GM11168 (cell line): ENCODE data around the gene NFIB.

ENCODE experiments used
- in situ Hi-C: fragments of 300-500 bp; cut with MboI; formaldehyde crosslinking; loops from one replicate; pipeline ENCODE4 v1.12.0; 2022; ENCODE audit warnings: low sequenced_read_pairs; ENCODE audit not compliant: unreplicated experiment

NFIB gene

GRCh38 chr9:14094491-14094890 lies 219.4 kb downstream of the NFIB start:
- in situ Hi-C loops = no loop called here

GRCh38 chr9:14092344-14092743 lies 221.6 kb downstream of the NFIB start:
- in situ Hi-C loops = no loop called here

DNA sequence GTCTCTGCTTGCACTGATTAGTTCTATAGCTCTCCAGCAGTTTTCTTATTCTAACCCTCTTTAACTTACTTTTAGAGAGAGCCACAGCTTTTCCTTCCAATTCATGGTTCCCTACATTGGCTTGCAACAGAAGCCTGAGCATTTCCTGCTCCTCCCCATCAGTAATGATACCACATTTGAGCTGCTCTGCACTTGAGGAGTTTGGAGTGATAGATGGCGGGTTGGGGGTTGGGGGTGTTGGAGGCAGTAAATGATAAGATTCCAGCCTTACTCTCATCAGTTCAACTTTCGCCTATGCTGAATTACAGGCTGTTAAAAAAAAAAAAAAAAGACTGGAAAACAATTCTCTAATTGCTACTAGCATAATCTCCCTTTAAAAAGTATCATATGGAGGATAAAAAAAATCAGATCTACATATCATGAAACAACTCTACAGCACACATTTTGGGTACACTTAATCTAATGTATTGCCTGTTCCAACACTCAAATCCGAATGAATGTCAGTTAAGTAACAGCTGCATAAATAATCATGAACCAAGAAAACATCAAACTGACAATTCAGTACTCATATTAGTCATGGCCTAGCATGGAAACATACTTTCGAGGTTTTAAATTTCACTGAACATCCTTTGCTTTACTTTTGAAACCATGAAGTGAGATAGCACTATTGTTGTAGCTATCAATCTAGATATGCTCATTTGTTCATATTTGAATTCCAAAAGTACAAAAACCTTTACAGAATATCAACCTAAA lies 224.7 kb downstream of the NFIB start:
- in situ Hi-C loops = no loop called here

DNA sequence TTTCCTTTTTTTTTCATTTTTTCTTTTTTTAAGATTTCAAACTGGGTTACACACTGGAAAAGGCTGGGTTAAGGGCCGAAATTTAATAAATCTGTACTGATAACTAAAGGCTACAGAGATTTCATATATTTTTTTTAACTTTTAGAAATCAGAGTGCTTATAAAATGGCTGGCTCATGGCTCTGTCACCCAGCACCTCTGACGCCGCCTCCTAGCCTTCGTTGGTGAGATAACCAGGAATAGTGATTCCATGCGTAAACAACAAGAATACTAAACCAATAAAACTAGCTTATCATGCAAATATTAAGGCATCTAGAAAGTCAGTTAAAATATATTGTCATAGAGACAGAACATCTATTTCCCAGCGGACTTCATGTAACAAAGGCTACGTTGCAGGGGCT lies 226.4 kb downstream of the NFIB start:
- in situ Hi-C loops = no loop called here

DNA sequence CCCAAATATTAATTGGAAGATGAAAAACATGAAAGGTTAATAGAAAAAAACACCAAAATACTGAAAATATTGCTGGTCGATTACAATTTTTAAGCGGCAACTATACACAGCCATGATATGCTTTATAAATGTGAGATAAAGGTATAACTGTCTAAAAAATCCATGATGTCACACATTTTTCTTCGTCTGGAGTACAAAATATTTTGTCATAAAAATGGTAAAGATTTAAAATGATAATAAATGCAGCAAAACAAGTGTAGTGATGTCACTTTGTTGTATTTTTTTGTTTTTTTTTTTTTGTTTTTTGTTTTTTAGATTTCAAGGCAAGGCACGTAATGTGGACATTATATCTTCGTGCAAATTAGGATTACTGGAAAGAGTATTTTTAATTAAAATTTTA lies 227.4 kb downstream of the NFIB start:
- in situ Hi-C loops = no loop called here

DNA sequence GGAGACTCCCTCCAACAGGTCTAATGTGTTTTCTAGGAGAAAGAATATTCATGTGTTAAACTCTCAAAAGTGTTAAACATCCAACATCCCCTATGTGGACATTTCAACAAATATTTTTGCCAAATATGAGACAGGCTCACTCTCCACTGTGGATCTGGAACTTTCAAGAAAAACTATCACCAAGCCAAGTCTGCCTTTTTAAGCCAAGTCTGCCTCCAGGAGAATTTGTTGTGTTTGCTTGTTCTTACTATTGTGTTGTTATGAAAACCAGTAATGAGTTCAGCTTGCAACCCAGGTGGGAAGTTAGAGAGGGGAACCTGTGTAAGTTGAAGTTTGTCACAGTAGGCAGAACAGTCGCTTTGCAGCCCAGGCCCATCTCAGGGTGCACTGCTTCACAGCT lies 228.1 kb downstream of the NFIB start:
- in situ Hi-C loops = no loop called here

DNA sequence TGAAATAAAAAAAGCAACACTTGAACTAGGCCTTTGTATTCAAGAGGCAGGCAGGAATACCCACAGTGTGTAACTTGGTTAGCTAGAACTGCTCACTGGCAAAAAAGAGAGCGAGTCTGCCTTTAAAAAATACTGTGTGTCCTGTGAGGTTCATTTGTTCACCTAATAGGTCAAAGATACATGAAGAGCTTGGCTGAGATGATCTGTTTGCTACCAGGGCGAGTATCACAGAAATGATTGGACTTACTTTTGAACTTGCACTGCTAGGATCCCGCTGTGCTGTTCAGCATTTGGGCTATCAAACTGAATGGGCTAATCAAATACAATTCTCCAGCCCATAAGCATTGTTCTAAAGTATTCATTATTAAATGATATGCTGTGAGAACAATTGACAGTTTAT lies 229.1 kb downstream of the NFIB start:
- in situ Hi-C loops = no loop called here

DNA sequence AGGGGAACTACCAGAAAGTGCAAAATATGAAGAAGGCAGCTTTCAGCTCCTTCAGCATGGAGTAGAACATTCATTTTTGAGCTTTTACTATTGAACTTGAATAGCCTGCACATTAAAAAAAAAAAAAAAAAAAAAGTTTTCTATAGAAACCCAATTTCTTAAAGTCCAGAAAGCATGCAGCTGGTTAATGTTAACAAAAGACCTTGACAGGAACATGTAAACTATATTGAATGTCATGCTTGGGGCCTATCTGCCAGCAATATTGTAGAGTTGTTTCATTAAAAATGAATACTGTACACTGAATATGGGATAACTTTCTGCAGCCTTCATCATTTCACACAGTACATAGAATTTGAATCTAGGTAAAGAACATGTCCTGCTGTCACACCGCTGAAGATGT lies 230.6 kb downstream of the NFIB start:
- in situ Hi-C loops = no loop called here

GRCh38 chr9:14082732-14083131 lies 231.2 kb downstream of the NFIB start:
- in situ Hi-C loops = no loop called here

GRCh38 chr9:14081745-14082144 lies 232.2 kb downstream of the NFIB start:
- in situ Hi-C loops = no loop called here

GRCh38 chr9:14080959-14081542 lies 232.9 kb downstream of the NFIB start:
- in situ Hi-C loops = no loop called here

DNA sequence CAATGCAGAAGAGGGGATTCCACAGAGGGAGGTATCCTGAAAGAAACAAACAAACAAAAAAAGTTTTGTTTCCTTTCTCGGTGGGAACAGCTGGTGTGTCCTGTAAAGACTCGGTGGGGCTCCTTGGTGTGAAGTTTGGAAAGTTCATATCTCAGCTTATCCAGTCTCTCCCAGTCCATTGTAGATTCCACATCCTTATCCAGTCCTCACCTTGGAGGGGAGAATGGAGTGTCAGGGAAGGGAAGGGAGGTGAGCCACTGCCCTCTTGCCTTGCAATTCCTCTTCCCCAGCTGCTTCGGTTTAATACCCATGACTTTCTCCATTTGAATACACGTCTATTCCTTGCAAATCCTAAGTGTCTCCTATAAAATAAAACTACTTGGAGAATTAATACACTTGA lies 234.5 kb downstream of the NFIB start:
- in situ Hi-C loops = no loop called here

GRCh38 chr9:14077672-14078071 lies 236.3 kb downstream of the NFIB start:
- in situ Hi-C loops = no loop called here

DNA sequence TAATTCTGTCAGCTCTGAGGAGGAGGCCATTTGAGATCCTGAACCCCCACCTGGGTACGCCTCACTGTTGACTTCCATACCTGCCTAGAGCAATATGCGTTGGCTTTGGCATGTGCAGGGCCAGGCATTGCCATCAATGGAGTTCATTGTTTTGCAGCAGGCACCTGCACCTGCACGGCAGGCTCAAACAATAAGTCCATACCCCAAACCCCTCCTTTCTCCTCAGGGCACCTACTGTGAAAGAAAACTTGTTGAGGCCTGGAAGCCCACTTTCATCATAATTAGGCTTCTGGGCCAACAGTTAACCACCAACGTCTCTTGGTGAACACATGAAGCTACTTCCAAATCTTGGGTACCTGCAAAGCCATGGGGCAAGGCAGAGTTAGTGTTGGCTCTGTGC lies 238.7 kb downstream of the NFIB start:
- in situ Hi-C loops = no loop called here

GRCh38 chr9:14072850-14073249 lies 241.1 kb downstream of the NFIB start:
- in situ Hi-C loops = no loop called here

GRCh38 chr9:14071484-14071883 lies 242.5 kb downstream of the NFIB start:
- in situ Hi-C loops = no loop called here

DNA sequence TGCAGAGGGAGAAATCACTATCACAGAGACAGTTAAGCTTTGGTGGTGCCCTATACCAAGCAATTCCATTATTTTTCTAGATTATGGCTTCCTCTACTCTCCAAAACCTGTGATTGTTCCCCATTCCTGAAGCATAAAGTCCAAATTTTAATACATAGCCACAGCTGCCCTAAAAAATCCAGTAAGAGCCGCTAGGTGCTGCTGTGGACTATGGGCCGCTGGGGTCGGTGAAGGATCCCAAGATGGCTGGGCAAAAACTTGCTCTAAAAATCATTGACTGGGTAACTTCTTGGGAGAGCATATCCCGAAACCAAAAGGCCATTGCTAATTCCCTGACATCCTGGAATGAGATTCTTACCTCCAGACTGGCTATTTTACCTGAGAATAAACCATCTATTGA lies 245.3 kb downstream of the NFIB start:
- in situ Hi-C loops = no loop called here

DNA sequence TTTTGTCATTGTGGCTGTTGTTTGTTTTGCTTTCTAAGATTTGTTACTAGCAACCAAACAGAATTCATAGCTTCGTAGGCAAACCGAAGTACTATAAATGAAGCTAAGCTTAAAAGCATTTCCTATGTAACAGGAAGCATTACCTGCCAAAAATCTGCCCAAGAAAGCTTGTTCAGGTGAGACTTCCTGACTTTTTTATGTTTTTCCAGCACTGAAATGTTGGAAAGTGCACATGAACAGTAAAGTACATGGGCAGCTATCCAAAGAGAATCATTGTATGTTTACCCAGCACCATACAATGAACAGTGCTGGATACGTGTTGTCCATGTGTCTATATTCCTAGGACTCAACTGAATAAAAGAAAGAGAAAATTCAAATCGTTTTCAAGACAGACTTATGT lies 247.1 kb downstream of the NFIB start:
- in situ Hi-C loops = no loop called here

- in situ Hi-C loops = no loop called here
Observed at GRCh38 chr9:14066032-14066431, 247.9 kb downstream of the NFIB start.

- in situ Hi-C loops = no loop called here
Observed at GRCh38 chr9:14064940-14065339, 249.0 kb downstream of the NFIB start.

DNA sequence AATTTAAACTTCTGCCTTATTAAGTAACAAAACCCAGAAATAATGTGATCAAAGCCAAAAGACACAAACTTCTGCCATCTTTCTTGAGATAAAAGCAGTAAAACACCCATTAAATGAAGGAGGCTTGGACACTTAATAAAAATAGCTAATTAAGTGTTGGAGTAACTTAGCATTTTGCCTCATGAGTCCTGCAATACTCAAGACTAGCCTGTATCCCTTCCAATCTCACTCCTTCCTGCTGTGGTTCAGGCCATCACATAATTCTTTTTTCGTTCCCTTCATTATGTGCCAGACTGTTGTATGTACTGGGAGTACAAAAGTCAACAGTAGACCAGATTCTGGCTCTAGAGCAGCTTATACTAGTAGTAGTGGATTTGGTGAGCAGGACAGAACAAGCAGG lies 250.2 kb downstream of the NFIB start:
- in situ Hi-C loops = no loop called here

DNA sequence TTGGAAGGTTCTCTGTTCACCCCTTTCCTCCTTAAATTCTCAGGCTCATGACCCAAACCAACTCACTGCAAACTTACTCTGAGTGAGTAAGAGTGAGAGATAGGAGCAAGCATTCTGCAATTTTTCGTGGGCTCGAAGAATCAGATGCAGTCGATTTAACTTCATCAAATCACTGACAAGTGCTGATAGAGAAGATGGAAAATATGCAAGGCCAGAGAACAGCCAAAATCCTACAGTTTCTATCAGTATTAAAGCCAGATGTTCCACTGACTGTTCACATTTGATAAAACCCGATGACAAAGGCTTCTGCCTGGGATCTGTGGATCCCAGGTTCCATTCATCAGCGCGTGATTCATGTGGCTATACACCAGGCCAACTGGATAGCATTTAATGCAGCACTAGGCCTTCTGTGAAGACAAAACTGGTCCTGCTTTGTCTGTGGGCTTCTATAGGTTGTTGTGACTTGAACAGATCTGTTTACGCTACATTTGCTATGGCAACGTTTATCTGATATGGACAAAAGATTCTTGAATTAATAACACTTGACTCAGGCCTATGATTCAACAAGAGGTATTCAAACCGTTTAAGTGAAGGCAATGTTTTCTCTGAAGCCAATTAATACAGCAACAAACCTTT lies 251.2 kb downstream of the NFIB start:
- in situ Hi-C loops = no loop called here
